ENCODE measurements around the gene GRM4.

DNA sequence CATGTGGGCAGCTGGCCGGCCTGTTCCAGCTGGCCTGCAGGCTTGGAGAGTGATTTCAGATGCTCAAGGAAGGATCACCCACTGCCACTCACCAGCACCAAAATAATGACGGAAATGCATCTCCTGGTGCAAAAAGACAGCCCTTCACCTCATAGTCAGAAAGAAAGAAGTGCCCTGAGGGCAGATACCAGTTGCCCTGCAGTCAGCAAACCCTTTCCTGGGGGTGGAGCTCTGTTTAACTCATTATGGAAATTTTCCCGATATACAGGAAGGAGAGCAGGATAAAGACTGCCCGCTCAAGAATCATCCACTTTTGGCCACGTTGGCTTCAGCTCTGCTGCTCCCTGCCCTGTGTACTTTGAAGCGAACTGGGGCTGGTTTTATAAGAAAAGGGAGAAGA is 127.9 kb downstream of the GRM4 start:
- TF ChIP-seq, protein P1, sequence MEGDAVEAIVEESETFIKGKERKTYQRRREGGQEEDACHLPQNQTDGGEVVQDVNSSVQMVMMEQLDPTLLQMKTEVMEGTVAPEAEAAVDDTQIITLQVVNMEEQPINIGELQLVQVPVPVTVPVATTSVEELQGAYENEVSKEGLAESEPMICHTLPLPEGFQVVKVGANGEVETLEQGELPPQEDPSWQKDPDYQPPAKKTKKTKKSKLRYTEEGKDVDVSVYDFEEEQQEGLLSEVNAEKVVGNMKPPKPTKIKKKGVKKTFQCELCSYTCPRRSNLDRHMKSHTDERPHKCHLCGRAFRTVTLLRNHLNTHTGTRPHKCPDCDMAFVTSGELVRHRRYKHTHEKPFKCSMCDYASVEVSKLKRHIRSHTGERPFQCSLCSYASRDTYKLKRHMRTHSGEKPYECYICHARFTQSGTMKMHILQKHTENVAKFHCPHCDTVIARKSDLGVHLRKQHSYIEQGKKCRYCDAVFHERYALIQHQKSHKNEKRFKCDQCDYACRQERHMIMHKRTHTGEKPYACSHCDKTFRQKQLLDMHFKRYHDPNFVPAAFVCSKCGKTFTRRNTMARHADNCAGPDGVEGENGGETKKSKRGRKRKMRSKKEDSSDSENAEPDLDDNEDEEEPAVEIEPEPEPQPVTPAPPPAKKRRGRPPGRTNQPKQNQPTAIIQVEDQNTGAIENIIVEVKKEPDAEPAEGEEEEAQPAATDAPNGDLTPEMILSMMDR (IDR thresholded peaks at IDR 0.05), result no peak
- TF ChIP-seq POLR2A (IDR thresholded peaks at IDR 0.05), result no peak
- TF ChIP-seq POLR2AphosphoS5 (IDR thresholded peaks at IDR 0.05), result no peak

Measured in upper lobe of left lung (tissue), 4 donors.